GM19025 (cell line): Measurements from ENCODE around the gene TMEM123.
A peak's percentile ranks its signal among the peaks of the same experiment; 100 is the strongest.
"Not testable (repeated sequence)": the region's sequence is repeated elsewhere in the genome, so short reads cannot be mapped to it uniquely, and the experiment has no call there.

ENCODE experiments used
- ATAC-seq: cut with Tn5 transposase; IDR thresholded peaks from one replicate; pipeline ENCODE4 v1.9.1; 2021; ENCODE audit warnings: mild to moderate bottlenecking, low read depth, moderate library complexity; ENCODE audit not compliant: unreplicated experiment

TMEM123 gene

GRCh38 chr11:102451041-102451680 lies 1.4 kb downstream of the TMEM123 start:
- ATAC-seq, result no peak

GRCh38 chr11:102449651-102450570 lies 2.7 kb downstream of the TMEM123 start:
- no peak for ATAC-seq

GRCh38 chr11:102448869-102449224 lies 3.7 kb downstream of the TMEM123 start:
- ATAC-seq, result no peak

- ATAC-seq, result no peak
Measured at GRCh38 chr11:102447941-102448868, 4.4 kb downstream of the TMEM123 start.

- ATAC-seq, result no peak
Measured at GRCh38 chr11:102447193-102447592, 5.4 kb downstream of the TMEM123 start.

GRCh38 chr11:102446606-102447005 lies 6.0 kb downstream of the TMEM123 start:
- ATAC-seq, result no peak

- ATAC-seq, result not testable (repeated sequence)
Measured at GRCh38 chr11:102444693-102445092, 7.9 kb downstream of the TMEM123 start.

- ATAC-seq, result not testable (repeated sequence)
Measured at GRCh38 chr11:102444142-102444541, 8.4 kb downstream of the TMEM123 start.

- not testable (repeated sequence) for ATAC-seq
Measured at GRCh38 chr11:102439063-102439363, 13.6 kb downstream of the TMEM123 start.

- no peak for ATAC-seq
Measured at GRCh38 chr11:102438311-102439062, 14.1 kb downstream of the TMEM123 start.

- no peak for ATAC-seq
Measured at GRCh38 chr11:102437727-102438126, 14.8 kb downstream of the TMEM123 start.

- no peak for ATAC-seq
Measured at GRCh38 chr11:102436976-102437375, 15.6 kb downstream of the TMEM123 start.

- no peak for ATAC-seq
Measured at GRCh38 chr11:102436561-102436960, 16.0 kb downstream of the TMEM123 start.

- ATAC-seq, result no peak
Measured at GRCh38 chr11:102435688-102436087, 16.9 kb downstream of the TMEM123 start.

- ATAC-seq, result not testable (repeated sequence)
Measured at GRCh38 chr11:102433571-102433970, 19.0 kb downstream of the TMEM123 start.

- ATAC-seq, result not testable (repeated sequence)
Measured at GRCh38 chr11:102432560-102432959, 20.0 kb downstream of the TMEM123 start.

- ATAC-seq, result no peak
Measured at GRCh38 chr11:102431404-102431803, 21.2 kb downstream of the TMEM123 start.

GRCh38 chr11:102430158-102430836 lies 22.3 kb downstream of the TMEM123 start:
- peak; percentile 79 for ATAC-seq

- no peak for ATAC-seq
Measured at GRCh38 chr11:102429691-102430090, 22.9 kb downstream of the TMEM123 start.

GRCh38 chr11:102429226-102429625 lies 23.3 kb downstream of the TMEM123 start:
- ATAC-seq, result no peak
